Activated T-cell treated with anti-CD3 and anti-CD28 coated beads for 48 hours (primary cell): ENCODE measurements around the gene KLF3.
"Not testable (repeated sequence)": the region's sequence is repeated elsewhere in the genome, so short reads cannot be mapped to it uniquely, and the experiment has no call there.

Experiments
- DNase-seq: peaks from one replicate; pipeline ENCODE4 v3.0.0-alpha.2; 2020; ENCODE audit warnings: low read depth

Gene KLF3

DNA sequence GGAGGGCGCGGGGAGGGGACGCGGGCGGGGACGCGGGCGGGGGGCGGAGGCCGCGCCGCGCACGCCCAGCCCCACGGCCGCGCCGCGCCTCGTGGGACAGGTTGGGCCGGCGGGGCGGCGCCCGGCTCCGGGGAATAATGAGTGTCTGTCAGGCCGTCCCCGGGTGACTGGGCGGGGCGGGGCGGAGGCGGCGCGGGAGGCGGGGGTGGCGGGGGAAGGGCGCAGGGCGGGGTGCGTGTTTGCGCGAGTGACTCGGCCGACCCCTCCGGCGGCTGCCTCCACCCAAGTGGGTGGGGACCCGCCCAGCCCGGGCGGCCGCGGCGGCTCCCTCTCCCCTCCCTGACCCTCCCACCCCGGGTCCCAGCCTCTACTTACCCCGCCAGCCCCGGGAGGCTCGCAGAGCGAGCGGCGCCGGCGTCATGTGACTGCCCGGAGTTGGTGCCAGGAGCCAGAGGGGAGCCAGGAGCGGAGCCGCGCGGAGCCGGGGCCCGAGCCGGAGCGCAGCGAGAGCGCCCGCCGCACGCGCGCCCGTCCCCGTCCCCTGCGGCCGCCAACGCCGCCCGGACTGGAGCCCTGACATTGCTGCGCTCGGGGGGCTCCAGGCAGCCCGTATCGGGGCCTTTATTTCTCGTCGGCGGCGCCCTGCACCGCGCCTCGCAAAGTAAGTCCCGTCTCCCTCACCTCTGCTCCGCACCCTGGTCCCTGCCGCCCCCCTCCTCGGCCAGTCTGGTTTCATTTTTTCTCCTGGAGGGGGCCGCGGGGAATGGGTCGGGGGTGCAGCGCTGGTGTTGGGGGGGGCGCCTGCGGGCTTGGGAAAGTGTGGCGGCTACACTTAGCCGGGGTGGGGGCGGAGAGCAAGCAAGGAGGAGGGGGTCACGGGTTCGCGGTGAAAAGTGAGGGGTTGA, at the start of gene KLF3:
Gene KLF3, plus strand, starts transcription at position 399 of the 905 bp plus-strand sequence. CDS start 16,427 bp downstream, outside the sequence.
- peak; percentile 71 for DNase-seq

- DNase-seq: no peak
These were observed 49.8 kb upstream of the KLF3 start for GRCh38 chr4:38614231-38614630.

DNA sequence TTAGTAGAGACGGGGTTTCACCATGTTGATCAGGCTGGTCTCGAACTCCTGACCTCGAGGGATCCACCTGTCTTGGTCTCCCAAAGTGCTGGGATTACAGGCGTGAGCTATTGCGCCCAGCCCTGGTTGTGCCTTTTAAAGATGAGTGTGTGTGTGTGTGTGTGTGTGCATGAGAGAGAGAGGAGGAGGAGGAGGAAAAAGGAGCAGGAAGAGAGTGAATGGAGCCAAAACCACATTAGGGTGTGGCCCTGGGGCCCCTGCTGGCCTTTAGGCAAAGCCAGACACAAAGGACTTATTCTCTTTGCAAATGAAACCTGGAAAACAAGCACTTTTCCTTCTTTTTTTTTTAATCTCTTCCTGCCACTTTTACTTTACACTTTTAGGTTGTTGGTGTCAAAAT, 48.2 kb upstream of the KLF3 start:
- no peak for DNase-seq

DNA sequence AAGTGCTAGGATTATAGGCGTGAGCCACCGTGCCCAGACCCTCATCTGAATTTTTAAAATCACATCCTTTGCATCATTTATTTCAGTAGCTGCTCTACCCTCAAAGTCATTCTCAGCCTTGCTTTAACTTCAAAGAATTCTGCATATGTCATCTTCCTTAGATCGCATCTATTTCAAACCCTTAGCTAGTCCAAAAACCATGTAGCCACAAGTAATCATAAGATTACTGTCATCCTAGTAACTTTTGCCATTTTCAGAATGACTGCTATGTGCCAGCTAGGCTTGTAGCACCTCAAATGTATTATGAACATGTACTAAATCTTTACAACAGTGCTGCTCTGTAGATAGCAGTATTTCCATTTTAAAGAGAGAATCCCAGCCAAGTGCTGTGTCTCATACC, 45.5 kb upstream of the KLF3 start:
- DNase-seq: no peak

DNA sequence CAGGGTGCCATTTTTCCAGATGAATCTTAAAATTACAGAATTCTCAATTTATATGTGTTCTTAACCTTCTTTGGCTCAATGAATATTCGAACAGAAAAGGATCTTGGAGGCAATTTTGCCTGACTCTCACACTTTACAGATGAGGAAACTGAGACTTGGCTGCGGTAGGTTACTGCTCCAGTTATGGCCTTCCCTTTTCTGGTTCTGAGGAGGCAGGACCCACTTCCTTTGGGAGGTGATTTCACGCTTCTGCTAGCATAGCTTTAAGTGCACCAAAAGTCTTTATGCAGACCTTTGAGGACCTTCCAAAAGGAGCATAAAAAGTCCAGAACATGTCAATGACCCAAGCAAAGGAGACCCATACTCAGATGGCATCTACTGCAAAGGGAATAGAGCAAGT, 44.7 kb upstream of the KLF3 start:
- no peak for DNase-seq

- no peak for DNase-seq
These were observed 43.9 kb upstream of the KLF3 start for GRCh38 chr4:38620065-38620464.

- DNase-seq: no peak
These were observed 43.4 kb upstream of the KLF3 start for GRCh38 chr4:38620527-38621027.

DNA sequence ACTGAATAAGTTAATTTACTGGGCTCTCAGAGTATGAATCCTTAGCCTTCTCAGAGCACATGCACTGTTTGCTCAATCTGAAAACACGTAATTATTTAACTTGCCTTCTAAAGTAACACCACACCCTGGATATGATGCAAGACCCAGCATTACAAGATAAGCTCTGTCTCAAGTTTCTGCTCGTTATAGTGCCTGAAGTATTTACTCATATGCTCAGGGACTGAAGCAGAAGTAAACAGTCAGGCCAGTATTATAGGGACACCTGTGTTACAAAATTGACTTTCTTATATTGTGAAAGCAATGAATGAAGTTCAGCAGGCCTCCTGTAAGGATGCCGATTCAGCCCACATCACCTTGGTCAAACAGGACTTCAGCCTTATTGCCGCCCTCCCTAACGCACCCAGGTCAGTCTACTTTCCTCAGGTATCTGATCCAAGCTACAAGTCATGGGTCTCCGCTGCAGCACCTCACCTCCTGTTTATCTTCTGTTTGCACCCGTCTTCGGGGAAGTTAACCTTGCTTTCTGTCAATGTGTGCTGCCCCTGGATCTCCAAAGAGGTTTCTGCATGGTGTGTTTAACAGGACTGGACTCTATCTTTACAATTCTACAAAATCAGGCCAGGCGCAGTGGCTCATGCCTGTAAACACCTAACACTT, 42.8 kb upstream of the KLF3 start:
- no peak for DNase-seq

- no peak for DNase-seq
These were observed 42.2 kb upstream of the KLF3 start for GRCh38 chr4:38621831-38622230.

DNA sequence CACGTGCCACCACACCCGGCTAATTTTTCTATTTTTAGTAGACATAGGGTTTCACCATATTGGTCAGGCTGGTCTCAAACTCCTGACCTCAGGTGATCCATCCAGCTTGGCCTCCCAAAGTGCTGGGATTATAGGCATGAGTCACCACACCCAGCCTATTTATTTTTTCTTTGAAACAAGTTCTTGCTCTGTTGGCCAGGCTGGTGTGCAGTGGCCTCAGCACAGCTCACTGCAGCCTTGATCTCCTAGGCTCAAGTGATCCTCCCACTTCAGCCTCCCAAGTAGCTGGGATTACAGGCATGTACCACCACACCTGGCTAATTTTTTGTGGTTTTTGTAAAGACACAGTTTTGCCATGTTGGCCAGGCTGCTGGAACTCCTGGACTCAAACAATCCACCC, 41.7 kb upstream of the KLF3 start:
- not testable (repeated sequence) for DNase-seq

DNA sequence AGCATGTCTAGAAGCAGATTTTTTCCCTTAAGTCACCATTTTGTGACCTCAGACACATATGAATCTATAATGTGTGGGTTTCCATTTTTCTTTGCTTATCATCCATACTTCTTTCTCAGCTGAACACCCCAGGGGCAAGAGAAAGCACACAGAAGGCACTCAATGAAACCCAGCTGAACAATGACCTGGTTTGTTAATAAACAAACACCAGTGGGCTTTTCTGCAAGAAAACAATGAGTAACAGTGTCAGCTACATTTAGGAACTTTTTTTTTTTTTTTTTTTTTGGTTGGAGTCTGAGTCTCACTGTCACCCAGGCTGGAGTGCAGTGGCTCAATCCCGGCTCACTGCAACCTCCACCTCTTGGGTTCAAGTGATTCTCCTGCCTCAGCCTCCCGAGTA, 40.7 kb upstream of the KLF3 start:
- no peak for DNase-seq

DNA sequence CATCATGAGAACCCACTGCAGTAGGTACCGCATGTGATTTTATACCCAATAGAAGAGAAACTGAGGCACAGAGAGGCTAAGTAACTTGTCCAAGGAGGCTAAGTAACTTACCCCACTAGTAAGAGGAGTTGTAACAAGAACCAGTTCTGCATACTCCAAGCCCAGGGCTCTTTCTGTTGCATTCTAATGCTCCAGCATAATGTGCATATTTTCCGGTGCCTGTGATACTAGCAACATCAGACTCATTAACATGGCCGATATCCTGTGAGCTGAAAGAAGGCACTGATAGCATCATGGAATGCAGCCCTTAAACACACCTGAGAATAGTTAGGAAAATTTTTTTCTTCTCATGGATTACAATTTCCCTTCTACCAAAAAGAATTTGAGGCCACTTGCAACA, 39.7 kb upstream of the KLF3 start:
- DNase-seq: no peak

DNA sequence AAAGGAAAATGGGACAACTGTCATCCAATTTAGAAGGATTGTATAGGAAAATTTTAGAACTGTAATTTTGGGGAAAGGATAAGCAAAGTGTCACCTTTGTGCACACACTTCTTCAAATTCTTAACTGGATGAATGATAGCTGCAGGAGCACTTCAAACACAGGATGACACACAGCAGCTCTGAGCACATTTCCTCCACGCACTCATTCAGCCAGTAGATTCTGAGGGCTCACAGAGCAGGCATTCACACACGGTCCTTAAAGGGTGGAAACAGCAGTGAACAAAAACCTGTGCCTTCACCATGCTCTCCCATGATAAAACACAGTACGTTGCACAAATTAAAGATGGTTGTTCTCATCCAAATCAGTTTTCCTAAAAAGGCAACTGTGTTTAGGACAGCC, 38.5 kb upstream of the KLF3 start:
- DNase-seq: no peak

DNA sequence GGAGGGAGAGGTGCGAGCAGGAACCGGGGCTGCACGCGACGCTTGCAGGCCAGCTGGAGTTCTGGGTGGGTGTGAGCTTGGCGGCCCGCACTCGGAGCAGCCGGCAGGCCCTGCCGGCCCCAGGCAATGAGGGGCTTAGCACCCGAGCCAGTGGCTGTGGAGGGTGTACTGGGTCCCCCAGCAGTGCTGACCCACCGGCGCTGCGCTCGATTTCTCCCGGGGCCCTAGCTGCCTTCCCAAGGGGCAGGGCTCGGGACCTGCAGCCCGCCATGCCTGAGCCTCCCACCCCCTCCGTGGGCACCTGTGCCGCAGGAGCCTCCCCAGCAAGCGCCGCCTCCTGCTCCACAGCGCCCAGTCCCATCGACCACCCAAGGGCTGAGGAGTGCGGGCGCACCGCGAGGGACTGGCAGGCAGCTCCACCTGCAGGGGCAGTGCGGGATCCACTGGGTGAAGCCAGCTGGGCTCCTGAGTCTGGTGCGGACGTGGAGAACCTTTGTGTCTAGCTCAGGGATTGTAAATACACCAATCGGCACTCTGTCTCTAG, 37.0 kb upstream of the KLF3 start:
- DNase-seq: not testable (repeated sequence)

GRCh38 chr4:38630519-38630918, 33.5 kb upstream of the KLF3 start:
- no peak for DNase-seq

DNA sequence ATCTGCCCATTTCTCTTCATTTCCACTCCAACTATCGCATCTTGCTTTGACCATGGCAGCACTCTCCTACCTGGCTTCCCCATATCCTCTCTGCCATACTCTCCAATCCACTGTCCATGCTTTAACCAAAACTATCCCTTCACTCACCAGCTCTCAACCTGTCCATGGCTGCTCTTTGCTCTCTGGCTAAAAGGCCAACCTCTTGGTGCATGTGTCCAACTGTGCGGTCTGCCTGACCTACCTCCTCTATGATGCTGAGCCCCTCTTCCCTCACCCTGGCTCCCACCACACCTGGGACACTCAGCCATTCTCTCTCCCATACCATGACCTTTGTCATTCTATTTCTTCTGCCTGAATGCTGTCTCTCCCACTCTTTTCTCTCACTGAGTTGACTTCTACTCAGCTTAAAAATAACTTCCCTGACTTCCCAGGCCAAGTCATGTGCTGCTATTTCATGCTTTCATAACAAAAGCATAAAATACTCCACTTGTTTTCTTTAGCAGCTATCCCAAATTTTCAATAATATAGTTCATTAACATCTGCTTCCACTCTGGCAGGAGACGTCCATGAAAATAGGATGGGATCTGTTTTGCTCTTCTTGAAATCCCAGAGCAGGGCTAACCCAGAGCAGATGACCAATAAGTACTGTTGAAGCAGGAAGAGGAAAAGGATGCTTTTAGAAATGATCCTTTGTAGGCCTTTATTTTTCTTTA, 29.8 kb upstream of the KLF3 start:
- DNase-seq: no peak

DNA sequence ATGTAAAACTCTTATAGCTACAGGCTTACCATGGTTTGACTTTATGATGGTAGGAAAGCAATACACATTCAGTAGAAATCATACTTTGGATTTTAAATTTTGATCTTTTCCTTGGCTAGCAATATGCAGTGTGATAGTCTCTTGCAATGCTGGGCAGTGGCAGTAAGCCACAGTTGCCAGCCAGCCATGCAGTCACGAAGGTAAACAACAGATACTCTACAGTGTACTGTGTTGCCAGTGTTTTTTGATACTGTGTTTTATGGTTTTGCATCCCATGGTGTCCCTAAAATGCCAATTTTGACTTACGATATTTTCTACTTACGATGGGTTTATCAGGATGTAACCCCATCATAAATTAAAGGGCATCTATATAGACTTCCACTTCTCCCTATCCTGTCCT, 24.8 kb upstream of the KLF3 start:
- no peak for DNase-seq

DNA sequence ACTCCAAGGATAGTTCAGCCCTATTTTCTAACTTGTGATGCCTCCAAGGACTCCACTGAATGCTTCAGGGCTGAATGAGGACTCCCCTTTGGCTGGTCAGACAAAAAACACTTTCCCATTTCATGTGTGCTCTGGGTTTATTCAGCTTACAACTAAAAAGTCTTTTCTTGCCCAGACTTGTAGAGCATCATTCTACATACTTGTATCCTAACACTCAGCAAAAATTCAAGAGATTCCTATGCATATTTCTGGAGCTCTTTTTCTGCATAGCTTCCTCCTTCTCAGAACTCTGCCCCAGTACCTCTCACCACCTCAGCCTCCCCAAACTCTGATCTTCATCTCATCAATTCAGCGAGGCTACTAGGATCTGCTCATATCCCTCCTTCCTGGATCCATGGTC, 22.2 kb upstream of the KLF3 start:
- DNase-seq: no peak

DNA sequence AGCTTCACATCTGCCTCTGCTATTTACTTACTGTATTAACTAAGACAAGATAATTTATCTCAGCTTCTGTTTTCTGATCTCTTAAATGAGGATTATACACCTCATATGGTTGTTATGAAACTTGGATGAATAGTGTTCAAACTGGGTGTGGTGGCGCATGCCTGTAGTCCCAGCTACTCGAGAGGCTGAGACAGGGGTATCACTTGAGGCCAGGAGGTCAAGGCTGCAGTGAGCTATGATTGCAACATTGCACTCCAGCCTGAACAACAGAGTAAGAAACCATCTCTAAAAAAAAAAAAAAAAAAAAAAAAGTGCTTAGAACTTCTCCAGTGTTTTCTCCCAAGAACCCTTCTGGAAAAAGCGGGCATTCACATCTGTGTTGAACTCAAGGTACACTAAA, 19.8 kb upstream of the KLF3 start:
- DNase-seq: no peak

DNA sequence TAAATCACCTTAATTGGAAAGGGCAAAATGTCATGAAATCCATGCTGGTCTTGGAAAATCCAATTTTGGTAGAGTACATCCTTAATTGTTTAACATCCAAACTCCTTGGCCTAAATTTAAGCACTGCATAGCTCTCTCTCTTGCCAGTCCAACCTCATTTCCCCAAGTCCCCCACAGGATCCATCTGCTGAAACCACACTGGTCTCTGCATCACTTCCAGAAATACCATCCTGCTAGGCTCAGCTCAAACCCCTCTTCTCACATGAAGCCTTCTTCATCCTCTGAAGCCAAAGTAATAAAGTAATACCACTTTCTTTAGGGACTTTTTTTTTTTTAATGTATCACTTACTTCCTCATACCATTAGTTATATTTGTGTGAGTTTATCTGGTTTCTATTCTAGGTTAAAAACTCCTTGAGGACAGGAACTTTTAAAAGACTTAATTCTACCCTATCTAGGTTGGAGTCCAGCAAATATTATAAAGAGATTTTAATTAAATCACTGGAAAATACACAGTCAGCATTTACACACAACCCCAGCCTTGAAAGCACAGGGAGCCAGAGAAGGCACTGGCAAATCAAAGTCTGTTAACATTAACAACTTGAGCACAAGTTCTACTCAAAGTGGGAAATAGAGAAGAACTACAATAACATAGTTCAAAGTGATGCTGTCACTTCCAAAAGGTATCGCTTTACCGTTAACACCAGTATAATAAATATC, 16.7 kb upstream of the KLF3 start:
- DNase-seq: no peak

DNA sequence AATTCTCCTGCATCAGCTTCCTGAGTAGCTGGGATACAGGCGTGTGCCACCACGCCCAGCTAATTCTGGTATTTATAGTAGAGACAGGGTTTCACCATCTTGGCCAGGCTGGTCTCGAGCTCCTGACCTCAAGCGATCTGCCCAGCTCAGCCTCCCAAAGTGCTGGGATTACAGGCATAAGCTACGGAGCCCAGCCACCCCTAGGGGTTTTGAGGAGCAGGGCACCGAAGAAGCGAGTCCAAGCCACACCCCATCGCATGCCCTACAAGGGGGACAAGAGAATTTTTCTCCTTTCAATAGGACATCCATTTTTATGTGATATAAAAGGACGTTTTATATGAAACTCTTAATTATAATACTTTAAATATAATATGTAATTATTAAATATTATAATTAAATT, 13.9 kb upstream of the KLF3 start:
- DNase-seq: no peak

DNA sequence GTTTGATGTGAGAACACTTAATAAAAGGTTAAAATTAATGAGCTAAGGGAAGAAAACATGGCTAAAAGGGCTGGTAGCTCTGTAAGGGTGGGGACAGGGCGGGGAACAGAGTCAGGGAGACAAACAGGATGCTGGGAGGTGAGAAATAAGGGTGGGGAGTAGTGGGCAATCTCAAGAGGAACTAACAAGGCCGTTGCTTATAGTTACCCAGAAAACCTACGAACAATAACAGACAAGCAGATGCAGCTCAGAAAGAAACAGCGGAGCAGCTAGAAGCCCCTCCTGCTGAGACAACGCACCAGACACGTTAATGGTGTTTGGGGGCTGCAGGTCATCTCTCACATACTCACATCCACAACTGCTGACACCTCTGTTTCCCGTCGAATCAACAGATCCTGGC, 9.7 kb upstream of the KLF3 start:
- no peak for DNase-seq
